Choroid plexus epithelial cell (primary cell): ENCODE measurements around the gene NOTCH1.

ENCODE experiments used
- DNase-seq: peaks from one replicate; pipeline ENCODE4 v3.0.0-alpha.2; 2010; ENCODE audit warnings: low read depth
- H3K4me3 ChIP-seq: 2 replicates; pipeline ENCODE4 v1.5.1; 2011; ENCODE audit warnings: low read depth, mild to moderate bottlenecking, control low read depth, low read length, moderate library complexity
- TF ChIP-seq, protein P1 (sequence below): conservative IDR thresholded peaks from 2 replicates; pipeline ENCODE4 v1.5.1; 2011; ENCODE audit warnings: low read depth, mild to moderate bottlenecking, control low read depth, inconsistent platforms, low read length, moderate library complexity

Gene NOTCH1

DNA sequence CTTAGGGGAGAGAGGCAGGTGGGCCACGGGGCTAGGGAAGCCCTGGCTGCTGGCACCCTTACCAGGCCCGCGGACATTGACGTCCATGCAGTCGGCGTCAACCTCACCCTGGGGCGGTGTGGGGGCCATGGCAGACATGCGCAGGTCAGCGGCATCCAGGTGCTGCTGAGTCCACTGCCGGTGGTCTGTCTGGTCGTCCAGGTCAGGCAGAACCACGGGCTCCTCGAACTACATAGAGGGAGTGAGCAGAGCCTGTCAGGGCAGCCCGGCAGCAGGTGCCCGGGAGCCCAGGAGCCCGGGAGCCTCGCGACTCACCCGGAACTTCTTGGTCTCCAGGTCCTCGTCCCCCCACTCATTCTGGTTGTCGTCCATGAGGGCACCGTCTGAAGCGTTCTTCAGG lies 44.2 kb downstream of the NOTCH1 start:
- TF ChIP-seq, protein P1, sequence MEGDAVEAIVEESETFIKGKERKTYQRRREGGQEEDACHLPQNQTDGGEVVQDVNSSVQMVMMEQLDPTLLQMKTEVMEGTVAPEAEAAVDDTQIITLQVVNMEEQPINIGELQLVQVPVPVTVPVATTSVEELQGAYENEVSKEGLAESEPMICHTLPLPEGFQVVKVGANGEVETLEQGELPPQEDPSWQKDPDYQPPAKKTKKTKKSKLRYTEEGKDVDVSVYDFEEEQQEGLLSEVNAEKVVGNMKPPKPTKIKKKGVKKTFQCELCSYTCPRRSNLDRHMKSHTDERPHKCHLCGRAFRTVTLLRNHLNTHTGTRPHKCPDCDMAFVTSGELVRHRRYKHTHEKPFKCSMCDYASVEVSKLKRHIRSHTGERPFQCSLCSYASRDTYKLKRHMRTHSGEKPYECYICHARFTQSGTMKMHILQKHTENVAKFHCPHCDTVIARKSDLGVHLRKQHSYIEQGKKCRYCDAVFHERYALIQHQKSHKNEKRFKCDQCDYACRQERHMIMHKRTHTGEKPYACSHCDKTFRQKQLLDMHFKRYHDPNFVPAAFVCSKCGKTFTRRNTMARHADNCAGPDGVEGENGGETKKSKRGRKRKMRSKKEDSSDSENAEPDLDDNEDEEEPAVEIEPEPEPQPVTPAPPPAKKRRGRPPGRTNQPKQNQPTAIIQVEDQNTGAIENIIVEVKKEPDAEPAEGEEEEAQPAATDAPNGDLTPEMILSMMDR: no peak
- H3K4me3 ChIP-seq: no peak overlapping the region
- no peak for DNase-seq

GRCh38 chr9:136499935-136500910 lies 45.6 kb downstream of the NOTCH1 start:
- TF ChIP-seq, protein P1: no peak
- H3K4me3 ChIP-seq: no peak overlapping the region
- no peak for DNase-seq

- H3K4me3 ChIP-seq: no peak overlapping the region
- TF ChIP-seq, protein P1: no peak
- DNase-seq: no peak
Observed at GRCh38 chr9:136499071-136499934, 46.5 kb downstream of the NOTCH1 start.

DNA sequence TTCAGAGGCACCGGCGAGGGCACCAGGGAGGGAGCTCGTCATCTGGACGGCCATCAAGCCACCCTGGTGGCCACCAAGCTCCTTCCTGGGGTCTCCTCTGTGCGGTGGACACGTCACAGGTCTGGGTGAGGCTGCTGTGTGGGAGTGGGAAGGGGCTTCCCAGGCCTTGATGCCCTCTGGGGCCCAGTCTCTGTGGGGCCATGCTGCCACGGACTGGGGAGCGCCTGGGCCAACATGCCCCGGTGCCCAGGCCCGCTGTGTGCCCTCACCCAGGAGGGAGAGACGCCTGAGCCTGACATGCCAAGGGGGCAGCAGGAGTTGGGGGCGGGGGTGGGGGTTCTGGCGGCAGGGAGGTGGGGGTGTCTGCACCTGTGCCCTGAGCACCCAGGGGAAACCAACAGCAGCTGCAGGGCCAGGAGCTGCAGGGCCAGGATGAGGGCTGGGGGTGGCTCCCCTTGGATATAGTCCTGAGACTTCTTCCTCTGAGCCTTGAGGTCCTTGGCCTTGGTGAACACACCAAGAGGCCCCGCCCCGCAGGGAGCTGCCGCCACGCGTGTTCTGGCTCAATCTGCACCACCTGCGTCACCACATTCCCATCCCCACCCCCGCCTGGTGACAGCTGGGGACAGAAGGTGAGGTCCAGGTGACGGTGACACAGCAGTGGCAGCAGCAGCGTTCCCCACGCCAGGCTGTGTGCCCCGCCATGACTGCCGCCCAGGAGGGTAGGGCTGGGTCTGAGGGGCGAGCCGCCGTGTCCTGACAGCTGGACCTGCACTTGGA lies 47.7 kb downstream of the NOTCH1 start:
- DNase-seq: no peak
- TF ChIP-seq, protein P1: no peak
- no peak overlapping the region for H3K4me3 ChIP-seq

GRCh38 chr9:136496801-136497620 lies 48.8 kb downstream of the NOTCH1 start:
- H3K4me3 ChIP-seq: no peak overlapping the region
- DNase-seq: no peak
- TF ChIP-seq, protein P1: no peak

DNA sequence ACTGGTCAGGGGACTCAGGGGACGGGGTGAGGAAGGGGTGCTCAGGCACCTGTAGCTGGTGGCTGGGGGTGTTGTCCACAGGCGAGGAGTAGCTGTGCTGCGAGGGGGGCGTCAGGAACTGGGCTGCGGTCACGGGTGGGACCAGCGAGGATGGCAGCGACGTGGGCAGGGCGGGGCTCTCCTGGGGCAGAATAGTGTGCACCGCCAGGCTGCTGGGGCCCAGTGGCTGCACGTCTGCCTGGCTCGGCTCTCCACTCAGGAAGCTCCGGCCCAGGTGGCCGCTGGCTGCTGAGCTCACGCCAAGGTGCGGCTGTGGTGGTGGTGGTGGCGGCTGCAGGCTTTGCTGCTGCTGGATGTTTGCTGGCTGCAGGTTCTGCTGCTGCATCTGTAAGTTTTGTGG lies 49.7 kb downstream of the NOTCH1 start:
- TF ChIP-seq, protein P1: no peak
- no peak for DNase-seq
- no peak overlapping the region for H3K4me3 ChIP-seq
